Endodermal cell (in vitro differentiated cells): Measurements from ENCODE around the gene PDLIM5. TPM values are rescaled to one million over a fixed set of nuclear protein-coding genes. Genes with fewer than 3 reads are reported as not detected.

Source experiments
- DNase-seq: peaks from one replicate; pipeline ENCODE4 v3.0.0-alpha.2; 2017
- H3K27ac ChIP-seq: 2 replicates; pipeline ENCODE4 v1.5.1; 2013; ENCODE audit warnings: mild to moderate bottlenecking, low read depth, low read length, moderate library complexity
- H3K27me3 ChIP-seq: 2 replicates; pipeline ENCODE4 v1.6.1; 2013; ENCODE audit warnings: mild to moderate bottlenecking, low read length, moderate library complexity; ENCODE audit not compliant: insufficient read depth, control insufficient read depth, poor library complexity, severe bottlenecking
- H3K36me3 ChIP-seq: 2 replicates; pipeline ENCODE4 v1.7.0; 2013; ENCODE audit warnings: mild to moderate bottlenecking, low read length, moderate library complexity; ENCODE audit not compliant: control insufficient read depth, insufficient read depth
- H3K4me1 ChIP-seq: one replicate; pipeline ENCODE4 v1.7.0; 2013; ENCODE audit warnings: low read length; ENCODE audit not compliant: control insufficient read depth, insufficient read depth
- H3K4me3 ChIP-seq: 2 replicates; pipeline ENCODE4 v1.5.1; 2013; ENCODE audit warnings: mild to moderate bottlenecking, low read length, moderate library complexity
- H3K9ac ChIP-seq: 2 replicates; pipeline ENCODE4 v1.6.1; 2013; ENCODE audit warnings: mild to moderate bottlenecking, low read length, moderate library complexity; ENCODE audit not compliant: poor library complexity, severe bottlenecking; ENCODE audit errors: extremely low read depth
- H3K9me3 ChIP-seq: 2 replicates; pipeline ENCODE4 v1.6.1; 2013; ENCODE audit warnings: mild to moderate bottlenecking, low read length, moderate library complexity; ENCODE audit not compliant: control insufficient read depth
- H3K27ac Mint-ChIP-seq: 2 replicates; pipeline ENCODE4 v1.8.0; 2020; ENCODE audit warnings: mixed read lengths
- H3K27me3 Mint-ChIP-seq: 2 replicates; pipeline ENCODE4 v1.8.0; 2021; ENCODE audit warnings: mild to moderate bottlenecking, mixed read lengths; ENCODE audit not compliant: insufficient read depth
- H3K36me3 Mint-ChIP-seq: 2 replicates; pipeline ENCODE4 v1.8.0; 2020; ENCODE audit warnings: low read depth, mixed read lengths
- H3K4me1 Mint-ChIP-seq: 2 replicates; pipeline ENCODE4 v1.8.0; 2020; ENCODE audit warnings: mixed read lengths
- H3K4me3 Mint-ChIP-seq: 2 replicates; pipeline ENCODE4 v1.8.0; 2020; ENCODE audit warnings: mild to moderate bottlenecking, moderate library complexity, mixed read lengths
- H3K9me3 Mint-ChIP-seq: 2 replicates; pipeline ENCODE4 v1.8.0; 2020; ENCODE audit warnings: mild to moderate bottlenecking, mixed read lengths
- CTCF ChIP-seq: fragments of 200-600 bp; sonication (generic); conservative IDR thresholded peaks from 2 replicates; pipeline ENCODE4 v1.5.0; 2021; ENCODE audit warnings: antibody characterized with exemption, mild to moderate bottlenecking
- WGBS, 2 experiments: methylation state at CpG; one replicate each; pipeline versions ENCODE4 v1.1.5 to v1.1.7; 2013; ENCODE audit warnings: missing lambda C conversion rate in 2 of 2, mixed read lengths in 1 of 2; ENCODE audit not compliant: insufficient coverage in 1 of 2, insufficient read length in 1 of 2; 5-methylcytosine and 5-hydroxymethylcytosine counted together
- total RNA-seq, 2 donors: library from RNA; stranded (reverse); fragmentation: NEBNext Ultra II Directional in 1 of 2; extraction: Animal tissue kit (Norgen Biotek cat#: 25700) in 1 of 2; gene quantifications; 2 replicates in 1 of 2; 3 replicates in 1 of 2; pipeline ENCODE4 v1.2.1, GENCODE V29; 2021

Gene PDLIM5
- total RNA-seq, 2 donors from 2014 or later, result 91.0 to 149 TPM

- Mint-ChIP-seq H3K4me3 (no peak overlapping the region), H3K9me3 (peaks cover 4% of the 10 kb centered on the region), H3K27me3 (no peaks in the 10 kb centered on the region), H3K27ac (no peak overlapping the region), H3K4me1 (peaks cover 36% of the 10 kb centered on the region), H3K36me3 (peaks cover 19% of the 10 kb centered on the region)
- Histone ChIP-seq H3K27ac (no peak overlapping the region), H3K36me3 (peaks cover 22% of the 10 kb centered on the region), H3K9ac (no peak overlapping the region), H3K4me3 (no peak overlapping the region), H3K9me3 (peaks cover 9% of the 10 kb centered on the region), H3K4me1 (peaks cover 11% of the 10 kb centered on the region), H3K27me3 (no peaks in the 10 kb centered on the region)
- DNase-seq, result no peak
- no peak for TF ChIP-seq CTCF
- WGBS, 2 experiments, result 99 to 100% methylated on average over 1 to 2 of the region's 2 CpGs
These were observed 93.1 kb downstream of the PDLIM5 start for GRCh38 chr4:94544811-94545210.

GRCh38 chr4:94545296-94545695, 93.6 kb downstream of the PDLIM5 start:
- 100% methylated on average over 2 of the region's 2 CpGs; no CpG with 5 or more reads in 1 of the 2 experiments for WGBS, 2 experiments
- peaks cover 11% of the 10 kb centered on the region for H3K4me1 ChIP-seq
- Mint-ChIP-seq H3K4me1 (peaks cover 35% of the 10 kb centered on the region), H3K27ac (no peak overlapping the region), H3K9me3 (peaks cover 4% of the 10 kb centered on the region), H3K4me3 (no peak overlapping the region), H3K27me3 (no peaks in the 10 kb centered on the region), H3K36me3 (peaks cover 19% of the 10 kb centered on the region)
- no peak overlapping the region for H3K4me3 ChIP-seq
- H3K9me3 ChIP-seq, result peaks cover 9% of the 10 kb centered on the region
- no peak overlapping the region for H3K27ac ChIP-seq
- DNase-seq, result no peak
- H3K9ac ChIP-seq, result no peak overlapping the region
- no peak for TF ChIP-seq CTCF
- no peaks in the 10 kb centered on the region for H3K27me3 ChIP-seq
- H3K36me3 ChIP-seq, result peaks cover 24% of the 10 kb centered on the region

- TF ChIP-seq CTCF, result no peak
- H3K4me3 ChIP-seq, result peak overlapping the region; percentile 39
- H3K27me3 ChIP-seq, result no peaks in the 10 kb centered on the region
- peaks cover 19% of the 10 kb centered on the region for H3K36me3 Mint-ChIP-seq
- H3K4me1 Mint-ChIP-seq, result peaks cover 31% of the 10 kb centered on the region
- WGBS, 2 experiments, result 50 to 90% methylated on average over 1 to 3 of the region's 3 CpGs
- DNase-seq, result no peak
- H3K4me3 Mint-ChIP-seq, result no peak overlapping the region
- H3K4me1 ChIP-seq, result peaks cover 11% of the 10 kb centered on the region
- H3K9me3 ChIP-seq, result peaks cover 9% of the 10 kb centered on the region
- H3K27ac ChIP-seq, result no peak overlapping the region
- H3K27ac Mint-ChIP-seq, result peak overlapping the region; percentile 36
- peaks cover 31% of the 10 kb centered on the region for H3K36me3 ChIP-seq
- H3K9me3 Mint-ChIP-seq, result peaks cover 4% of the 10 kb centered on the region
- H3K27me3 Mint-ChIP-seq, result no peaks in the 10 kb centered on the region
- H3K9ac ChIP-seq, result no peak overlapping the region
These were observed 95.2 kb downstream of the PDLIM5 start for GRCh38 chr4:94546949-94547348.
